HEK293 (cell line): ENCODE data around the gene ARID3B.

ENCODE experiments used
- CTCF ChIP-seq: fragments of 450-650 bp; formaldehyde crosslinking; IDR thresholded peaks from 2 replicates; pipeline ENCODE4 v1.5.1; 2016; ENCODE audit warnings: missing biosample characterization, missing genetic modification characterization
- SP3 ChIP-seq: fragments of 450-650 bp; formaldehyde crosslinking; IDR thresholded peaks from 2 replicates; pipeline ENCODE4 v1.5.1; 2016; ENCODE audit warnings: missing biosample characterization, missing genetic modification characterization
- ZNF184 ChIP-seq: fragments of 450-650 bp; IDR thresholded peaks from 2 replicates; pipeline ENCODE4 v1.5.1; 2018; ENCODE audit warnings: missing biosample characterization, mild to moderate bottlenecking, missing genetic modification characterization
- ZNF239 ChIP-seq: fragments of 450-650 bp; formaldehyde crosslinking; IDR thresholded peaks from 2 replicates; pipeline ENCODE4 v1.5.1; 2016; ENCODE audit warnings: missing biosample characterization, missing genetic modification characterization
- ZNF274 ChIP-seq, 2 experiments: fragments of 200-500 bp in 1 of 2; fragments of 450-650 bp in 1 of 2; sonication (Bioruptor generic) in 1 of 2; formaldehyde crosslinking in 1 of 2; IDR thresholded peaks; 2 replicates each; pipeline versions ENCODE4 v1.5.1 to v1.6.1; 2014 to 2016; ENCODE audit warnings: borderline replicate concordance in 1 of 2, inconsistent platforms in 1 of 2, low read length in 1 of 2, missing biosample characterization in 1 of 2, missing genetic modification characterization in 1 of 2
- ZNF660 ChIP-seq: fragments of 450-650 bp; IDR thresholded peaks from 2 replicates; pipeline ENCODE4 v1.5.1; 2018; ENCODE audit warnings: missing biosample characterization, mild to moderate bottlenecking, missing genetic modification characterization
- TF ChIP-seq, protein P1 (sequence below): fragments of 450-650 bp; formaldehyde crosslinking; IDR thresholded peaks from 2 replicates; pipeline ENCODE4 v1.5.0; 2017; ENCODE audit warnings: missing biosample characterization, missing genetic modification characterization, borderline replicate concordance

GRCh38 chr15:74642348-74642733 is 101.3 kb downstream of the ARID3B start:
- no peak for TF ChIP-seq ZNF239 (tag by site-specific recombination)
- no peak for TF ChIP-seq ZNF184
- no peak for TF ChIP-seq CTCF (tag by site-specific recombination)
- no peak for TF ChIP-seq ZNF274 (IDR thresholded peaks at IDR 0.05; ENCODE audit: low read length)
- no peak for TF ChIP-seq ZNF274 (tag by site-specific recombination; IDR thresholded peaks at IDR 0.05; ENCODE audit: borderline replicate concordance)
- TF ChIP-seq SP3 (tag by site-specific recombination) = peak; percentile 33; the same call in 1 of the 2 replicates
- TF ChIP-seq, protein P1, sequence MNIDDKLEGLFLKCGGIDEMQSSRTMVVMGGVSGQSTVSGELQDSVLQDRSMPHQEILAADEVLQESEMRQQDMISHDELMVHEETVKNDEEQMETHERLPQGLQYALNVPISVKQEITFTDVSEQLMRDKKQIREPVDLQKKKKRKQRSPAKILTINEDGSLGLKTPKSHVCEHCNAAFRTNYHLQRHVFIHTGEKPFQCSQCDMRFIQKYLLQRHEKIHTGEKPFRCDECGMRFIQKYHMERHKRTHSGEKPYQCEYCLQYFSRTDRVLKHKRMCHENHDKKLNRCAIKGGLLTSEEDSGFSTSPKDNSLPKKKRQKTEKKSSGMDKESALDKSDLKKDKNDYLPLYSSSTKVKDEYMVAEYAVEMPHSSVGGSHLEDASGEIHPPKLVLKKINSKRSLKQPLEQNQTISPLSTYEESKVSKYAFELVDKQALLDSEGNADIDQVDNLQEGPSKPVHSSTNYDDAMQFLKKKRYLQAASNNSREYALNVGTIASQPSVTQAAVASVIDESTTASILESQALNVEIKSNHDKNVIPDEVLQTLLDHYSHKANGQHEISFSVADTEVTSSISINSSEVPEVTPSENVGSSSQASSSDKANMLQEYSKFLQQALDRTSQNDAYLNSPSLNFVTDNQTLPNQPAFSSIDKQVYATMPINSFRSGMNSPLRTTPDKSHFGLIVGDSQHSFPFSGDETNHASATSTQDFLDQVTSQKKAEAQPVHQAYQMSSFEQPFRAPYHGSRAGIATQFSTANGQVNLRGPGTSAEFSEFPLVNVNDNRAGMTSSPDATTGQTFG = no peak
- TF ChIP-seq ZNF660 = no peak
